Spleen (tissue), 11 donors: ENCODE results near the gene PLEKHN1. TPM values are rescaled to one million over a fixed set of nuclear protein-coding genes. Genes with fewer than 3 reads are reported as not detected.

Source experiments
- DNase-seq: peaks from one replicate; pipeline ENCODE4 v3.0.0-alpha.2; 2020
- H3K27ac ChIP-seq, 8 donors: fragments of 200-600 bp; sonication (generic) in 7 of 8; 1 replicate in 4 of 8; 2 replicates in 4 of 8; pipeline versions ENCODE4 v1.5.0 to v1.8.0; 2016 to 2021; ENCODE audit warnings: inconsistent platforms in 4 of 8, mild to moderate bottlenecking in 4 of 8, moderate library complexity in 1 of 8
- H3K27me3 ChIP-seq, 7 donors: fragments of 200-600 bp; sonication (generic) in 6 of 7; replicated peaks in 1 of 7; 1 replicate in 4 of 7; 2 replicates in 3 of 7; pipeline versions ENCODE4 v1.5.0 to v1.8.0; 2016 to 2021; ENCODE audit warnings: inconsistent platforms in 3 of 7, mild to moderate bottlenecking in 1 of 7
- H3K36me3 ChIP-seq, 6 donors: fragments of 200-600 bp; sonication (generic) in 5 of 6; 1 replicate in 4 of 6; 2 replicates in 2 of 6; pipeline versions ENCODE4 v1.5.0 to v1.8.0; 2016 to 2021; ENCODE audit warnings: inconsistent platforms in 2 of 6
- H3K4me1 ChIP-seq, 6 donors: fragments of 200-600 bp; sonication (generic) in 5 of 6; 1 replicate in 3 of 6; 2 replicates in 3 of 6; pipeline versions ENCODE4 v1.5.0 to v1.8.0; 2016 to 2021; ENCODE audit warnings: inconsistent platforms in 3 of 6
- H3K4me3 ChIP-seq, 8 donors: fragments of 200-600 bp; sonication (generic) in 7 of 8; 1 replicate in 4 of 8; 2 replicates in 4 of 8; pipeline versions ENCODE4 v1.5.0 to v1.8.0; 2016 to 2021; ENCODE audit warnings: inconsistent platforms in 4 of 8, mild to moderate bottlenecking in 4 of 8, moderate library complexity in 2 of 8
- H3K9me3 ChIP-seq, 8 donors: fragments of 200-600 bp; sonication (generic) in 7 of 8; 1 replicate in 4 of 8; 2 replicates in 4 of 8; pipeline versions ENCODE4 v1.5.0 to v1.8.0; 2016 to 2021; ENCODE audit warnings: inconsistent platforms in 4 of 8
- CTCF ChIP-seq, 11 experiments: fragments of 200-600 bp in 7 of 11; fragments of 450-650 bp in 4 of 11; sonication (generic) in 4 of 11; IDR thresholded peaks in 8 of 11; conservative IDR thresholded peaks in 3 of 11; 1 replicate in 7 of 11; 2 replicates in 4 of 11; pipeline versions ENCODE4 v1.4.0 to v1.8.0; 2016 to 2021; ENCODE audit warnings: antibody characterized with exemption in 11 of 11, inconsistent platforms in 4 of 11, mild to moderate bottlenecking in 1 of 11
- POLR2A ChIP-seq, 3 donors: fragments of 450-650 bp; IDR thresholded peaks; one replicate each; pipeline ENCODE4 v1.5.1; 2017; ENCODE audit warnings: antibody characterized with exemption in 3 of 3, mild to moderate bottlenecking in 1 of 3
- POLR2AphosphoS5 ChIP-seq, 3 donors: sonication (generic); formaldehyde crosslinking; IDR thresholded peaks; one replicate each; pipeline ENCODE4 v1.5.1; 2017; ENCODE audit warnings: antibody characterized with exemption in 3 of 3
- WGBS, 5 donors: extraction: QIAGEN DNeasy Blood & Tissue Kit in 3 of 5; methylation state at CpG; one replicate each; pipeline versions ENCODE4 v1.1.5 to v1.1.7; 2013 to 2018; 5-methylcytosine and 5-hydroxymethylcytosine counted together
- intact Hi-C: fragments of 100-400 bp; cut with DNase I; formaldehyde crosslinking; loops from one replicate; pipeline ENCODE4 v1.15.0; 2023; ENCODE audit warnings: low total_unique reads
- polyA plus RNA-seq, 3 donors: library from polyadenylated mRNA; stranded (reverse); fragments of 200-250 nt; gene quantifications; one replicate each; pipeline ENCODE4 v1.2.1, GENCODE V29; 2013
- total RNA-seq, 7 donors: library from RNA; depleted of rRNA in 3 of 7; stranded (reverse); fragments of >200 nt in 3 of 7; fragmentation: NEBNext Ultra II Directional in 4 of 7; extraction: Animal tissue kit (Norgen Biotek cat#: 25700) in 4 of 7; gene quantifications; one replicate each; pipeline versions ENCODE4 v1.1.0 to v1.2.1, GENCODE V29; 2016 to 2021
- donor health status: healthy with polysubstance abuse.
- donor health status: DM: no; HTN: no; CAD: no; lungs with moderate emphysema.
- donor health status: DM: no; HTN: no; CAD: no.
- donor health status: Bipolar disorder and iron deficiency.
- donor health status: healthy.
- donor health status: DM: no; HTN: no; CAD: no.
- donor health status: DM: yes; HTN: yes; CAD: no.

PLEKHN1 gene
- total and polyA plus RNA-seq, 10 donors, result 0.17 to 2.2 (median 0.95) TPM

DNA sequence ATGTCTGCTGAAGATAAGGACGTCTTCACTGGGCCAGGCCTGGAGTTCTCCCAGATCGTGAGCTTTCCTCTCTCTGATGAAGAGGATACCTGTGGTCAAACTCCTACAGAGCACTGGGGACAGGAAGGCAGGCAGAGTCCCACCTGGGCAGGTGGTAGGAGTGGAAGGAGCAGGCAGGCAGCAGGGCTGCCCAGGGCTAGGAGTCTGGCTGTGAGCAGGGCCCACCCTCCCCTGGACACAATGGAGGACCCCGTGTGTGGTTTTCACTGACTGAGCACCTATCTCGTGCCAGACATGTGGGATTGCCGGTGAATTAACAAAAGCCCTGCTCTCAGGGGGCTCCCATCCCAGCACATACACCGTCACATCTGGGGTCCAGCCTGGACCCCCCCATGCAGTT, 47.4 kb upstream of the PLEKHN1 start:
- Histone ChIP-seq H3K27me3 (peaks cover 0 to 99% (median 55%) of the 10 kb centered on the region in 7 donors), H3K4me1 (peaks cover 15 to 64% (median 35%) of the 10 kb centered on the region in 6 donors), H3K9me3 (no peaks in the 10 kb centered on the region), H3K36me3 (no peaks in the 10 kb centered on the region), H3K27ac (no peak overlapping the region), H3K4me3 (no peak overlapping the region)
- intact Hi-C loops, result no loop called here
- no peak for TF ChIP-seq POLR2AphosphoS5 (IDR thresholded peaks at IDR 0.05)
- no peak for TF ChIP-seq CTCF (IDR thresholded peaks at IDR 0.05 in 8 of 11, conservative IDR thresholded peaks at IDR 0.05 in 3 of 11)
- TF ChIP-seq POLR2A (IDR thresholded peaks at IDR 0.05), result no peak
- WGBS, 5 donors, result 73 to 95% (median 79%) methylated on average over 3 to 6 of the region's 6 CpGs
- no peak for DNase-seq

DNA sequence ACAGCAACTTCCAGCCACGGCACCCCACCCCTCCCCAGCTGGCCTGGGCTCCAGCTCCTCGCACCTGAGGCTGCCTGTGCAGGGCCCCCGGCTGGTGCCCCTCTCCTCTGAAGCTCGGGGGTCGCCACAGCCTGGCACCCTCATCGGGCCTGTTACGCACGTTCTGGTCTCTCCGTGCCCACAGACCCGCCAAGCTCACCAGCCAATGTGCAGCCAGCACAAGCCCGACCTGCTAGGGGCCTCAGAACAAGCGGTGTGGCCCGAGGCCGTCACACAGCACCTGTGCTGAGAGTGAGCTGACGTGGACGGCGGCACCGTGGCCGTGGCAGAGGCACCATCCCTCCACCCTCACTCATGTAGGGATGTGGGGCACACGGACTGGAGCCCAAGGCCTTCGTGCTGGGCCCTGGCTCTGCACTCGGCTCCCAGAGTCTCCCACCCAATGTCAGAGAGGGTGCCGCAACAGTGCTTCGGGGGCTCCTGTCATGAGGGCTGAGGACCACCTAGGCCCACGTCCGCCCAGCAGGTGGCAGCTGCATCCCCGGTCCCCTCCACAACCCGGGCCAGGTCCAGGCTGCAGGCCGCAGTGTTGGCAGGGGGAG, 46.9 kb upstream of the PLEKHN1 start:
- no peak for DNase-seq
- Histone ChIP-seq H3K27me3 (peaks cover 0 to 99% (median 60%) of the 10 kb centered on the region in 7 donors), H3K9me3 (no peaks in the 10 kb centered on the region), H3K27ac (no peak overlapping the region), H3K4me3 (no peak overlapping the region), H3K36me3 (no peaks in the 10 kb centered on the region), H3K4me1 (peaks cover 15 to 69% (median 39%) of the 10 kb centered on the region in 6 donors)
- WGBS, 5 donors, result 47 to 90% (median 82%) methylated on average over 6 to 29 of the region's 29 CpGs
- intact Hi-C loops, result no loop called here
- TF ChIP-seq POLR2AphosphoS5 (IDR thresholded peaks at IDR 0.05) (no peak), POLR2A (IDR thresholded peaks at IDR 0.05) (no peak), CTCF (IDR thresholded peaks at IDR 0.05 in 8 of 11, conservative IDR thresholded peaks at IDR 0.05 in 3 of 11) (no peak)

DNA sequence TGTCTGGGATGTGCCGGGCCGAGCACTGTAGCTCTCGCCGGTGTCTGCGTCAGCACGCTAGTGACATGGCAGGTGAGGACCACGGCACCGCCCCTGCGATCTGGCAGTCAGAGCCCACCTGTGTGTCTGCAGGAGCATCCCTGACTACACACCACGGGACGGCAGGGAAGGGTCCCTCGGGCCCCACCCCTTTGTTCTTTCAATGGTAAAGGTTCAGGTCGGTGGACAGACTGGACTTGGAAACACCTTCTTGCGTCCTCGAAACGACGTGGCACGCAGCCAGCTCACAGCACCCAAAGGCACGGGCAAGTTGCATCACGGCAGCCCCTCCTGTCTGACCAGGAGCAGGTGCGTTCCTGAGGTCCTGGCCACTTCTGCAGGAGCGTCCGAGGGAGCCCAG, 46.3 kb upstream of the PLEKHN1 start:
- Histone ChIP-seq H3K4me1 (peaks cover 15 to 76% (median 45%) of the 10 kb centered on the region in 6 donors), H3K4me3 (no peak overlapping the region), H3K27ac (no peak overlapping the region), H3K36me3 (no peaks in the 10 kb centered on the region), H3K9me3 (no peaks in the 10 kb centered on the region), H3K27me3 (peaks cover 0 to 99% (median 67%) of the 10 kb centered on the region in 7 donors)
- no peak for TF ChIP-seq CTCF (IDR thresholded peaks at IDR 0.05 in 8 of 11, conservative IDR thresholded peaks at IDR 0.05 in 3 of 11)
- TF ChIP-seq POLR2A (IDR thresholded peaks at IDR 0.05), result no peak
- no peak for TF ChIP-seq POLR2AphosphoS5 (IDR thresholded peaks at IDR 0.05)
- intact Hi-C loops, result no loop called here
- 64 to 83% (median 68%) methylated on average over 11 to 23 of the region's 23 CpGs for WGBS, 5 donors
- DNase-seq, result no peak

DNA sequence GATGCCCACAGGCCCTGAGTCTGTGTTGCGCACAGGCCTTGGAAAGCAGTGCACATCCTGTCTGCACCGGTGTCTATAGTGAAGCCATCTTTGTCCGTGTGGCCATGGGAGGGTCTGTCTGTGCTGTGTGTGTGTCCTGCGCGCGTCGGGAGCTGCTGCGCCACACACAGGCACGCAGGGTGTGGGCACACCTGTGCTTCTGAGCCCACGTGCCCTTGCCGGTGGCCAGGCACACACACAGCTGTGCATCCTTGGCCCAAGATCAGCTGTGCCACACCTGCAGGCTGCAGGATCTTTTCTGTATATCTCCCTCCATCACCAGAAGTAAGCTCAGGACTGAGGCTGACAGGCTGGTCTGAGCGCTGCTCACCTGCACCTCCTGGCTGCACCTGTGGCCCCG, 45.8 kb upstream of the PLEKHN1 start:
- WGBS, 5 donors, result 9 to 20% (median 15%) methylated on average over 8 to 13 of the region's 13 CpGs
- DNase-seq, result no peak

More for the DNA sequence above, 45.8 kb upstream of the PLEKHN1 start:
- Histone ChIP-seq H3K4me1 (peaks cover 17 to 80% (median 48%) of the 10 kb centered on the region in 6 donors), H3K36me3 (no peaks in the 10 kb centered on the region), H3K27ac (no peak overlapping the region), H3K27me3 (peaks cover 0 to 100% (median 70%) of the 10 kb centered on the region in 7 donors), H3K9me3 (no peaks in the 10 kb centered on the region), H3K4me3 (peak overlapping the region in 1 of 8 donors; percentile 34)
- intact Hi-C loops, result no loop called here
- TF ChIP-seq POLR2A (IDR thresholded peaks at IDR 0.05) (no peak), POLR2AphosphoS5 (IDR thresholded peaks at IDR 0.05) (no peak), CTCF (IDR thresholded peaks at IDR 0.05 in 8 of 11, conservative IDR thresholded peaks at IDR 0.05 in 3 of 11) (no peak)
